Ishikawa (cell line): ENCODE results near the gene SAT2.

Experiments
- CREB1 ChIP-seq: IDR thresholded peaks from 2 replicates; pipeline ENCODE4 v1.6.1; 2012; ENCODE audit warnings: low read depth
- EP300 ChIP-seq: IDR thresholded peaks from 2 replicates; pipeline ENCODE4 v1.6.1; 2012; ENCODE audit warnings: borderline replicate concordance

DNA sequence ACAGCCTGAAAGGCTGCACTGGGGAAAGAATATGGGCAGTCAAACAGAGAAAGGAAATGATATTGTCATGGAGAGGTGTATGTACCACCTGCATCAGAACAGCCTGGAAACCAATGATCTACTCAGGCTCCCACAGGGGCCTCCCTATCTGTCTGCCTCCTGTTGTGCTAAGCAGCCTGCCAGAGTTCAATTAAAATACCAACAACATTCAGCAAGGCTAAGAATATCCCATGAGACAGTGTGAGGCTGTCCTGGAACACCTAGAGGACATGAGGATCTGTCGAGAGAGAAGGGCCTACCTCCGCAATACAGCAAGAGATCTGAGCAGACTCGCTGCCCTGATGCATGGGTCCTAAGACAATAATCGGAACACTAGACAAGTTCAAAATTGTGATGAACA, 21.3 kb downstream of the SAT2 start:
- no peak for TF ChIP-seq EP300
- TF ChIP-seq CREB1 = no peak
